HuH-7.5 (cell line): Measurements from ENCODE around the gene STK17B.
A peak's percentile ranks its signal among the peaks of the same experiment; 100 is the strongest.

Experiments
- DNase-seq: peaks from one replicate; pipeline ENCODE4 v3.0.0; 2011; ENCODE audit warnings: low spot score

STK17B gene

GRCh38 chr2:196183528-196184231, 12.3 kb upstream of the STK17B start:
- no peak for DNase-seq

- no peak for DNase-seq
Measured at GRCh38 chr2:196183172-196183473, 11.7 kb upstream of the STK17B start.

- no peak for DNase-seq
Measured at GRCh38 chr2:196182439-196183171, 11.2 kb upstream of the STK17B start.

- no peak for DNase-seq
Measured at GRCh38 chr2:196181484-196181883, 10.1 kb upstream of the STK17B start.

- no peak for DNase-seq
Measured at GRCh38 chr2:196177124-196177523, 5.7 kb upstream of the STK17B start.

GRCh38 chr2:196176142-196176738, 4.9 kb upstream of the STK17B start:
- no peak for DNase-seq

GRCh38 chr2:196174404-196174803, 3.0 kb upstream of the STK17B start:
- DNase-seq, result no peak

GRCh38 chr2:196173505-196173904, 2.1 kb upstream of the STK17B start:
- DNase-seq, result no peak

GRCh38 chr2:196172951-196173350, 1.6 kb upstream of the STK17B start:
- DNase-seq, result no peak

GRCh38 chr2:196171946-196172345, 568 bp upstream of the STK17B start:
- no peak for DNase-seq

- DNase-seq, result peak; percentile 13
Measured at GRCh38 chr2:196170606-196171247, 651 bp downstream of the STK17B start.

GRCh38 chr2:196170213-196170605, 1.2 kb downstream of the STK17B start:
- DNase-seq, result peak; percentile 19

GRCh38 chr2:196169516-196169915, 1.9 kb downstream of the STK17B start:
- no peak for DNase-seq

- no peak for DNase-seq
Measured at GRCh38 chr2:196168181-196168580, 3.2 kb downstream of the STK17B start.

GRCh38 chr2:196167666-196168065, 3.7 kb downstream of the STK17B start:
- no peak for DNase-seq

- DNase-seq, result no peak
Measured at GRCh38 chr2:196166876-196167275, 4.5 kb downstream of the STK17B start.

- DNase-seq, result no peak
Measured at GRCh38 chr2:196165016-196165415, 6.4 kb downstream of the STK17B start.

GRCh38 chr2:196163285-196163684, 8.1 kb downstream of the STK17B start:
- no peak for DNase-seq

GRCh38 chr2:196162586-196163175, 8.7 kb downstream of the STK17B start:
- no peak for DNase-seq

GRCh38 chr2:196160946-196161345, 10.4 kb downstream of the STK17B start:
- no peak for DNase-seq

GRCh38 chr2:196160101-196160500, 11.3 kb downstream of the STK17B start:
- DNase-seq, result no peak

GRCh38 chr2:196159221-196159892, 12.0 kb downstream of the STK17B start:
- DNase-seq, result no peak
